ENCODE data around the gene AGTR1.

GRCh38 chr3:148741219-148741618 is 43.5 kb downstream of the AGTR1 start:
- TF ChIP-seq POLR2A (IDR thresholded peaks at IDR 0.05) (no peak), POLR2AphosphoS5 (IDR thresholded peaks at IDR 0.05; ENCODE audit: insufficient read depth in 1 of 2, low read depth in 1 of 2) (no peak), CTCF (IDR thresholded peaks at IDR 0.05) (no peak)

Measured in vagina (tissue), 2 donors.